Measurements from ENCODE around the gene KLHDC1.
"Not testable (repeated sequence)": the region's sequence is repeated elsewhere in the genome, so short reads cannot be mapped to it uniquely, and the experiment has no call there.

Gene KLHDC1

DNA sequence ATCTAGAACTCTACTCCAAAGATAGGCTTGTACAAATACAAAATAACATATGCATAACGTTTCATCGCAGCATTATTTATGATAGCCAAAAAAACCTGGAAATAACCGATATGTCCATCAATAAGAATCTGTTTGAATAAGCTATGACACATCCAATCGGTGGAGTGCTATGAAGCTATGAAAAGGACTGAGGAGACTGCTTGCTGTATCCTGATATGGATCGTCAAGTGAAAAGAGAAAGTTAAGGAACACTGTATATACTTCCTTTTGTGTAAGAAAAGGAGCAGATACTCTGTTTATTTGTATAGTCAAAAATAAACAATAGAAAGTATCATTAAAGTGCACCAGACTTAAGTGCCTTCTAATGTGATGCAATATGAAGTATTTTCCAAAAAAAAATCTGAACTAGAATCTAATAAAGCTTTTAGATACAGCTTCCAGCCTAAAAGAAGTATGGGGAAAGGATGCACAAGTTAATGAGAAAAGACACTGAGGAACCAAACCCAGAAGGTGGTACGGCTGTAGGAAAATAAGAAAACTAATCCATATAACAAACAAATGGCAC is 645 bp upstream of the KLHDC1 start:
- no peak overlapping the region for H3K4me3 ChIP-seq (ENCODE audit: low read depth, low read length)
- no peak for DNase-seq (ENCODE audit: low read depth)
- TF ChIP-seq, protein P1, sequence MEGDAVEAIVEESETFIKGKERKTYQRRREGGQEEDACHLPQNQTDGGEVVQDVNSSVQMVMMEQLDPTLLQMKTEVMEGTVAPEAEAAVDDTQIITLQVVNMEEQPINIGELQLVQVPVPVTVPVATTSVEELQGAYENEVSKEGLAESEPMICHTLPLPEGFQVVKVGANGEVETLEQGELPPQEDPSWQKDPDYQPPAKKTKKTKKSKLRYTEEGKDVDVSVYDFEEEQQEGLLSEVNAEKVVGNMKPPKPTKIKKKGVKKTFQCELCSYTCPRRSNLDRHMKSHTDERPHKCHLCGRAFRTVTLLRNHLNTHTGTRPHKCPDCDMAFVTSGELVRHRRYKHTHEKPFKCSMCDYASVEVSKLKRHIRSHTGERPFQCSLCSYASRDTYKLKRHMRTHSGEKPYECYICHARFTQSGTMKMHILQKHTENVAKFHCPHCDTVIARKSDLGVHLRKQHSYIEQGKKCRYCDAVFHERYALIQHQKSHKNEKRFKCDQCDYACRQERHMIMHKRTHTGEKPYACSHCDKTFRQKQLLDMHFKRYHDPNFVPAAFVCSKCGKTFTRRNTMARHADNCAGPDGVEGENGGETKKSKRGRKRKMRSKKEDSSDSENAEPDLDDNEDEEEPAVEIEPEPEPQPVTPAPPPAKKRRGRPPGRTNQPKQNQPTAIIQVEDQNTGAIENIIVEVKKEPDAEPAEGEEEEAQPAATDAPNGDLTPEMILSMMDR (IDR thresholded peaks at IDR 0.05; ENCODE audit: control insufficient read depth, extremely low read depth, insufficient read depth), result no peak

DNA sequence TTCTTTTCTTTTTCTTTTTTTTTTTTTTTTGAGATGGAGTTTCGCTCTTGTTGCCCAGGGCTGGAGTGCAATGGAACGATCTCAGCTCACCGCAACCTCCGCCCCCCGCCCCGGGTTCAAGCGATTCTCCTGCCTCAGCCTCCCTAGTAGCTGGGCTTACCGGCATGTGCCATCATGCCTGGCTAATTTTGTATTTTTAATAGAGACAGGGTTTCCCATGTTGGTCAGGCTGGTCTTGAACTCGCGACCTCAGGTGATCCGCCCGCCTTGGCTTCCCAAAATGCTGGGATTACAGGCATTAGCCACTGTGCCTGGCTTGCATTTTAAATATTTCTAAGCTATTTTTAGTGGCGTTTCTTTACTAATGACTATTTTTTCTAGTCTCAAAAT is 810 bp downstream of the KLHDC1 start:
- not testable (repeated sequence) for H3K4me3 ChIP-seq (ENCODE audit: low read depth, low read length); DNase-seq (ENCODE audit: low read depth)

DNA sequence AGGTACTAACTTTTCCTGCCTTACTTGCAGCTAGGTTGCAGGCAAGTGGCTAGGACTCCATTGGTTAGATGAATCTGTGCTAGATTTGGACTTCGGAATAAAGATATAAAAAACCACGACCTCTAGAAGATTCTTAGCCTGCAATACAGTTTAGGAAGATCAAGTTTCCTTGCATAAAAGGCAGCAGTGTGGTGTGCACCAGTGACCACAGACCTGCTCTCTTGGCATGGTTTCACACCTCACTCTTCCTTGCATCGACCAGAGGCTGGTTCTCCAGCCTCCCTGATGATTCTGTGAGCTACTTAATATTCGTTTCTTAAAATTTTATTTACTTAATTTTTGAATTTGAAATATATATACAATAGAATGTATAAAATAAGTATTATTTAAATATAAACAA is 9.8 kb downstream of the KLHDC1 start:
- no peak overlapping the region for H3K4me3 ChIP-seq (ENCODE audit: low read depth, low read length)
- TF ChIP-seq, protein P1 (IDR thresholded peaks at IDR 0.05; ENCODE audit: control insufficient read depth, extremely low read depth, insufficient read depth), result no peak
- no peak for DNase-seq (ENCODE audit: low read depth)

DNA sequence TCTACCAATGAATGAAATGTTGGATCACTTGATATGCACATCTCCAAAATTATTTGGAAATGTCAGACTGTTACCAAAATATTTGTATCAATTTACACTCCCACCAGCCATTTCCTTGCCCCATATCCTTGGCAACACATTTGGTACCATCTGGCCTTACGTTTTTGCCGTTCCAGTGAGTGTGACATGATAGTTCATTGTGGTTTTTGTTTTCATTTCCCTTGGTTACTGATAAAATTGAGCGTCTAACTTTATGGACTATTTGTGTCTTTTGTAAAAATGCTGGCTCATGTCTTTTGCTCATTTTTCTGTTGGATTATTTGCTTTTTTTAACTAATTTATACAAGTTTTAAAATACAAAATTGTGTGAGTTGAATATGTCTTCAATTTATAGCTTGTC is 11.0 kb downstream of the KLHDC1 start:
- no peak overlapping the region for H3K4me3 ChIP-seq (ENCODE audit: low read depth, low read length)
- no peak for DNase-seq (ENCODE audit: low read depth)
- TF ChIP-seq, protein P1 (IDR thresholded peaks at IDR 0.05; ENCODE audit: control insufficient read depth, extremely low read depth, insufficient read depth), result no peak

DNA sequence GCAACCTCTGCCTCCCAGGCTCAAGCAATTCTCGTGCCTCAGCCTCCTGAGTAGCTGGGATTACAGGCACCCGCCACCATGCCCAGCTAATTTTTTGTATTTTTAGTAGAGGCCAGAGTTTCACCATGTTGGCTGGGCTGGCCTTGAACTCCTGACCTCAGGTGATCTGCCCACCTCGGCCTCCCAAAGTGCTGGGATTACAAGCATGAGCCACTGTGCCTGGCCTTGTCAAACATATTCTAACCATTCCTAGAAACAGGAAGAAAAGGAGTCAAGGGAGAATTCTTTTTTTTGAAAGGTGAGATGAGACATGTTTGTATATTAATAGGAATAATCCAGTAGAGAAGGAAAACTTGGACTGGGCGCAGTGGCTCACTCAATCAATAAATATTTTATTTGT is 11.6 kb downstream of the KLHDC1 start:
- DNase-seq (ENCODE audit: low read depth); H3K4me3 ChIP-seq (ENCODE audit: low read depth, low read length): not testable (repeated sequence)

DNA sequence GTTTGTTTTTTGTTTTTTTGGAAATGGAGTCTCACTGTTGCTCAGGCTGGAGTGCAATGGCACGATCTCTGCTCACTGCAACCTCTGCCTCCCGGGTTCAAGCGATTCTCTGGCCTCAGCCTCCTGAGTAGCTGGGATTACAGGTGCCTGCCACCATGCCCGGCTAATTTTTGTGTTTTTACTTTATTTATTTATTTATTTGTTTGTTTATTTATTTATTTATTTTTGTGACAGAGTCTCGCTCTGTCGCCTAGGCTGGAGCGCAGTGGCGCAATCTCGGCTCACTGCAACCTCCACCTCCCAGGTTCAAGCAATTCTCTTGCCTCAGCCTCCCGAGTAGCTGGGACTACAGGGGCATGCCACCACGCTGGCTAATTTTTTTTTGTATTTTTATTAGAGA is 18.1 kb downstream of the KLHDC1 start:
- not testable (repeated sequence) for DNase-seq (ENCODE audit: low read depth); H3K4me3 ChIP-seq (ENCODE audit: low read depth, low read length)

DNA sequence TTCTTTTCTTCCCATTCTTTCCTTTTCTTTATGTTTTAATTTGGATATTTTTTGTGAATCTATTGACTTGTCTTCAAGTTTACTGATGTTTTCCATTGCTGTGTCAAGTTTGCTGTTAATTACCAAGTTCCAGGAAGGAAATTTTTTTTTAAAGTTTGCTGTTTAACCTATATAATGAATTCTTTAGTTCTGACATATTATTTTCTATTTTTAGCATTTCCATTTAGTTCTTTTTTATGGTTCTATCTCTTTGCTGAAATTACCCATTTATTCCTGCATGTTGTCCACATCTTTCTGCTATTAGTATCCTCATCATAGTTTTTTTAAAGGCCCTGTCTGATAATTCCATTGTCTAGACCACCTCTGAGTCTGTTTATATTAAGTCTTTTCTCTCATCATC is 27.8 kb downstream of the KLHDC1 start:
- TF ChIP-seq, protein P1 (IDR thresholded peaks at IDR 0.05; ENCODE audit: control insufficient read depth, extremely low read depth, insufficient read depth), result no peak
- no peak overlapping the region for H3K4me3 ChIP-seq (ENCODE audit: low read depth, low read length)
- DNase-seq (ENCODE audit: low read depth), result no peak

DNA sequence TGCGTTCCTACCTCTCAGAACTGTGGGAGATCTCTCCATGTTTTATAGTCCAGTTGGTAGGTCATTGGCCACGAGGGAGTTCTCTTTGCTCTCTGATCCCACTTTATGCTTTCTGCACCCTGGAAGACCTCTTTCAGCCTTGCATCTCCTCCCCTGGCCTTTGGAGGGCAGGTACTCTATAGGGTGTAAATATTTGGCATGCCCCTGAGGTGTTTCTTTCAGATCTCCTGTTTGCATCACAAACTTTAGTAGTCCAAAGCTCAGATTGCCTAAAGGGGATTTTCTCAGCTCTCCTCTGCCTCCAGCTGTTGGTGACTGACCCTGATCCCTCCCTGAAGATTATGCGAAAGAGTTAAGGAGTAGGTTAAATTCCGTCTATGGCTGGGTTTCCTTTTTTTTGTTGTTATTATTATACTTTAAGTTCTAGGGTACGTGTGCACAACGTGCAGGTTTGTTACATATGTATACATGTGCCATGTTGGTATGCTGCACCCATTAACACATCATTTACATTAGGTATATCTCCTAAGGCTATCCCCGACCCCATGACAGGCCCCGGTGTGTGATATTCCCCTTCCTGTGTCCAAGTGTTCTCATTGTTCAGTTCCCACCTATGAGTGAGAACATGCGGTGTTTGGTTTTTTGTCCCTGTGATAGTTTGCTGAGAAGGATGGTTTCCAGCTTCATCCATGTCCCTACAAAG is 29.0 kb downstream of the KLHDC1 start:
- not testable (repeated sequence) for H3K4me3 ChIP-seq (ENCODE audit: low read depth, low read length); DNase-seq (ENCODE audit: low read depth)

DNA sequence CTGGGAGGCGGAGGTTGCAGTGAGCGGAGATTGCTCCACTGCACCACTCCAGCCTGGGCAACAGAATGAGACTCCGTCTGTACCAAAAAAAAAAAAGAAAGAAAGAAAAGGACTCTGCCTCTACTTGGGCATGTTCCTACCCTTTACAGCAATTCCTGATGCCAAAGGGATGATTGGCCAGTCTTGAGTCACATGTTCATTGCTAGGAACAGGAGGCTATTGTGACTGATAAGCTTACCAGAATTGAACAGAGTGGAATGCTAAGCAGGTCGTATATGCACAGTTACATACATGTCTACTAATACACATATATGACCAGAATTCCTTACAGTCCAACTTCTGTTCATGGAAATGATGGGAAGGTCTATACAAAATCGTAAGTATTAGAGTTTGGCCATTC is 34.3 kb downstream of the KLHDC1 start:
- H3K4me3 ChIP-seq (ENCODE audit: low read depth, low read length), result no peak overlapping the region
- no peak for DNase-seq (ENCODE audit: low read depth)
- TF ChIP-seq, protein P1 (IDR thresholded peaks at IDR 0.05; ENCODE audit: control insufficient read depth, extremely low read depth, insufficient read depth), result no peak

All from LNCaP clone FGC (cell line).